Erythroblast (primary cell): Measurements from ENCODE around the gene SEC22B.
"Not testable (repeated sequence)": the region's sequence is repeated elsewhere in the genome, so short reads cannot be mapped to it uniquely, and the experiment has no call there.

Experiments used
- GATA1 ChIP-seq: IDR thresholded peaks from 2 replicates; pipeline ENCODE4 v1.6.1; 2011; ENCODE audit warnings: low read depth, mild to moderate bottlenecking, control low read depth, low read length, moderate library complexity
- POLR2A ChIP-seq: IDR thresholded peaks from 2 replicates; pipeline ENCODE4 v1.6.1; 2011; ENCODE audit warnings: mild to moderate bottlenecking, low read length

DNA sequence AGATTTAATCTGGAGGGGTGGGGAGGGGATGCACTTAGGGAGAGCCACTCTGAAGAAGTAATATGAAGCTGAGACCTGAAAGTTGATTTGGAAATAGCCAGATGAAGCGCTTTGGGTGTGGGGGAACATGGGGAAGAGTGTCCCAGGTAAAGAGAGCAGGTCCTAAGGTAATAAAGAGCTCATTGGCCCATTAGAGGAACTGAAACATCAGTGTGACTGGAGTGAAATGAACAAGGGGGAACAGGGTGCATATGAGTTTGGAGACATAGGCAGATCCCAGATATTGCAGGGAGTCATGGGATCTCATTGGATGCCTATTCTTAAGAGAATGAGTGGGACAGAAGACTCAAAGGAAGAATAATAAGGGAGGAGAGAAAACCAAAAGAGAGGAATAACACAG, 54.5 kb downstream of the SEC22B start:
- TF ChIP-seq POLR2A, GATA1: not testable (repeated sequence)
